Activated gamma-delta T cell treated with anti-CD3 and anti-CD28 coated beads, Interleukin-2, amount 50 U/mL, for 16 hours (primary cell): ENCODE data around the gene RHEBL1.

ENCODE experiments used
- DNase-seq: peaks from one replicate; pipeline ENCODE4 v3.0.0-alpha.2; 2020; ENCODE audit warnings: low read depth

Gene RHEBL1

DNA sequence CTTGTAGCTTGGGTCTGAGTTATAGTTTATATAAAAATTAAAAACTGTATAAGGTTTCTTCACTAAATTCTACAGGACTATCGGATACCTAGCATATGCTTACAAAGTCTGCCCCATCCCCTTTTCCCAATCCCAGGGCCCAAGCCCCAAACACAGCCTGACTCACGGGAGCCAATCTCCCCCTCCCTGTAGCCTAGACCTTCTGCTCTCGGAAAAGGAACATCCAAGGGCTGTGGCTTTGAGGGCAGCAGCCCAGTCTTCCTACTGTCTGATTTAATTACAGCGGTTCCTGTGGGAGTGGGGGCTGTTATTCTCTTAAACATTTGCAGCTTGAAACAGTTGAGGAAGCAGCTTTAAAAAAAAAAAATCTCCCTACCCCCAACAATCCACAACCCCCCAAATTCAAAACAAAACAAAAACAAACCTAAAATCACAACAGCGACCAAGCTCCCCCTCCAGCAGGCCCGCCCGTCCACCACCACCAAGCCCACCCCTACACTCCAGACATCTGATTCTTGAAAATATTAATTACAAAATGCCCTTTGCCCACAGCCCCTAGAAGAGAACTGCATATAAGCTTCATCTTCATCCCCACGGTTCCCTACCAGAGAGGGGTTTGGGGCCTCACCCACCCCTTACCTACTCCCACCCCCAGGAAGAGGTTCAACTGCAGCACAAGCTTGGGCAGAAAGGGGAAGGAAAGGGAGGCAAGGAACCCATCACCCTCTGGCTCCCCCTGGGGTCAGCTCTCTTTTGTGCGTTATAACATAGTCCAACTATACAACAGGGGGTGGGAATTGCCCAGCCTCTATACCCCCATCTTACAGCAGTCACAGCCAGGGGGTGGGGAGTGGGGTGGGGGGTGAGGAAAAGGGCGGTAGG, 50.1 kb downstream of the RHEBL1 start:
- no peak for DNase-seq

DNA sequence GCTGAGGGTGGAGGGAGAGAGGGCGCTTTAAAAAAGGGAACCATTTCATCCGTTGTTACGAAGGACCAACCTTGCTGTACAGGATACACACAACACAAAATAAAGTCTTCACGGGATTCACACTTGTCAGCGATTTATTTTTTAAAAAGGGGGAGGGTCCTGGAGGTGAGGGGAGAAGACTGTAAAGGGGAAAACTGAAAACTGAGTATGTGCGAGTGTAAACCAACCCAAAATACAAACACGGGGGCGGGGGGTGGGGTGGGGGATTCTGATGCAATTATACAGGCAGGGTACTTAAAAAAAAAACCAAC, 50.7 kb downstream of the RHEBL1 start:
- no peak for DNase-seq

DNA sequence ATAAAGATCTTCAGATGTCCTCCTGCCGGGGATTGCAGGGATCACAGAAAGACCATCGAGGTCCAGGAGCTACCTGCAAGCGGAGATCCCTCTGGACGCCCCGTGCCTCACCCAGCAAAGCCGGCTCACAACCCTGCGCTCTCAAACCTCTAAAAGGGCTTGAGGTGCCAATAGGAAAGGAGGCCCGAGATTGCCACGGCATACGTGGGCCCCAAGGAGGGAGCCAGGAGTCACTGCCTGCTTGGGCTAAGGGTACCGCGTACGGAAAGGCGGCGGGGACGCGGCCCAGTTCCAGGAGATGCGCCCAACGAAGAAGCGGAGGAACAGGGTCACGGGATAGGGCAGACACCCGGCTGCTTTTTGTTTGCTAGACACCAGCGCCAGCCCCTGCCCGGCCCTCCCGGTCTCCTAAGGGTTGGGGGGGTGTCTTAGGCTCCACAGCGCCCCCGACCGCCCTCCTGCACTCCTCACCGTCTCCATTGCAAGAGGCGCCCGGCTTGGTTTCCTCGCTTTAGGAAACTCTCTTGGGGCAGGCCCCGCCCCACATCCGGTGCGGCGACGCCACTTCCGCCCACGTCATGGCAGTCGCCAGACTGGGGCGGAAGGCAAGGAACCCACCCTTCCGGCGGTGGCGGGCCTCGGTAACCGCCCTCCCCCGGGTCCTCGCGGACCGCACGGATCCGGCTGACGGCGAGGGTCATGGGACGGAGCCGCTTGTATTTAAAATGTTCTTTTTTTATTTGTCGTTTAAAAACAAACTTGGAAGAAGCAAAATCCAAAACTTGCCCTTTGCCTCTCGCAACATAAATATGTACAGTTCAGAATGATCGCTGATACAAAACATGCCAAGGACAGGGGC, 51.3 kb downstream of the RHEBL1 start, which contains the start of gene PRKAG1:
Gene PRKAG1, minus strand, starts transcription at position 516 of the 859 bp plus-strand sequence. Its CDS starts 36 bp downstream, at position 480.
- peak; percentile 93 for DNase-seq

DNA sequence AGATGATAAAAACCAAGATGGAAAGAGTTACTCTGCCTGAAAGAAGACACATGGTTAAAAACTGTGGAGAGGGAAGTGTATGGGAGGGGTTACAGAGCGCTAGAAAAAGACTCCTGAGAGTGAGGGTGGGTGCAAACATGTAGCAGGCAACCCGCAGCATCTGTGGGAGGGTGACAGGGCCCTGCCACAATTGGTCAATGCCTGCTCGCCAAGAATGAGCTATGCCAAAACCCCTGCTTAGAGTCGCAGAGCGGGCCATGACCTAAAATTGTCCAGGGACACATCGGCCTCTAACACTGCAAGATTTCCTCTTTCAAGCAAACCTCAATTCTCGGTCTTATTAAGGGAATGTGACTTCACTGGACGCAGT, 51.9 kb downstream of the RHEBL1 start:
- no peak for DNase-seq

DNA sequence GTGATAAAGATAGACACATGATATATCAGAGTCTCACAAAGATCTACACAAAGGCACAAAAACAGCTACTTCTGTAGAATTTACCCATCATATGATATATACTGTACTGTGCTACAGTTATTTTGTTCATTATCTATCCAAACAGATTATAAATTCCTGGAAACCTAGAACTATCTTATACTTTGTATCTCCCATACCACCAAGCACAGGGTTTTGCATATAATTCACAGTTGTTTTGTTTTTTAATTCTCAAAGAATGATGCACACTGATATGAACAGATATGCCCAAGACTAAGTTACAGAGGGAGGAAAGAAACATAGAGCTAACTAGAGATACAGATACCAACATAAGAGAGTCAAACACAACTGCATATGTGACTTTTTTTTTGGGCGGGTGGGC, 54.6 kb downstream of the RHEBL1 start:
- no peak for DNase-seq
